Fibroblast of lung (primary cell): ENCODE measurements around the gene SCN3A.

Source experiments
- CTCF ChIP-seq, 2 donors: IDR thresholded peaks in 1 of 2; conservative IDR thresholded peaks in 1 of 2; 1 replicate in 1 of 2; 2 replicates in 1 of 2; pipeline ENCODE4 v1.5.1; 2011 to 2012; ENCODE audit warnings: low read length in 2 of 2, control low read depth in 1 of 2, inconsistent platforms in 1 of 2, low read depth in 1 of 2, mild to moderate bottlenecking in 1 of 2
- EZH2 ChIP-seq: IDR thresholded peaks from 2 replicates; pipeline ENCODE4 v1.5.1; 2012; ENCODE audit warnings: low read length, control low read depth, mild to moderate bottlenecking; ENCODE audit errors: missing control alignments

GRCh38 chr2:165083326-165083725 is 120.5 kb downstream of the SCN3A start:
- TF ChIP-seq EZH2 (no peak), CTCF (conservative IDR thresholded peaks at IDR 0.05 in 1 of 2, IDR thresholded peaks at IDR 0.05 in 1 of 2; ENCODE audit: low read depth in 1 of 2, low read length in 2 of 2) (no peak)
